Embryonic facial prominence (tissue), 1 donor: Measurements from ENCODE around the gene PNMA3.
"Not testable (repeated sequence)": the region's sequence is repeated elsewhere in the genome, so short reads cannot be mapped to it uniquely, and the experiment has no call there.

Experiments
- DNase-seq: peaks from one replicate; pipeline ENCODE4 v3.0.0-alpha.2; 2016; ENCODE audit errors: extremely low spot score

Gene PNMA3

DNA sequence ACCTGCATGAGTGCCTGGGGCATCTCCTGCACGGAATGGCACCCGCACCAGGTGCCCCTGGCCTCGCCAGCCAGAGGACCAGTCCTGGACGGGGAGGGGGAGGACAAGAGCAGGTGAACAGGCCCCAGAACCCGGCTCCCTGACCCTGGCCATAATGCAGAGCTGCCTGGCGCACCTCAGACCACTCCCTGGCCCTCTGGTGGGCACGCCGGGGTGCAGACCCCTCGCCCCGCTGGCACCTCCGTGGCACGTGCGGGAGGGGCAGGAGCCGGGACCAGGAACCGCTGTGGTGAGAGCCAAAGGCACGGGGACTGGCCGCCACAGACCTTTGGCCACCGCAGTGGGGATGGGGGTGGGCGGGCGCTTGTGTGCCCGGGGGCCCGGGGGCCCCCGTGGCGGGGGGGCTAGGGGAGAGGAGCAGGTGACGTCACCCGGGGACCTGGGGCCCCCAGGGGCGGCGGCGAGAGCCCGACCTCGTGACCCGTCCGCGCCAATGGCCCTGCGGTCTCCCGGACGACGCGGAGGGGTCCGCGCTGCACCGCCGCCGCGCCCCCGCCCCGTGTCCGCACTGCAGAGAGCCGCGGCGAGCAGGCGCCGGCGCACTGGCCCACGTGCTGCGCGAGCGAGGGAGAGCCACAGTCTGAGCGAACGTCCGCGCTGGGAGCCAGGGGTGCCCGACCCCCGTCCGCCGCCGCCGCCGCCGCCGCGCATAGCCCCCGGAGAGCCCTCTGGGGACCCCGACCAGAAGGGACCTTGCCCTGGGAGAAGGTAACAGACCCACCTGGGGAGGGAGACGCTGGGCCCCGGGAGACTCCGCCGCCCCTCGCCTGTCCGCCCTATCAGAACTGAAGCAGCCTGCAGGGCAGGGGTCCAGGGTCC is at the start of gene PNMA3:
Gene PNMA3 (plus strand): TSS at position 600 of the 879 bp plus-strand sequence. CDS start 586 bp downstream, outside the sequence.
- no peak for DNase-seq

DNA sequence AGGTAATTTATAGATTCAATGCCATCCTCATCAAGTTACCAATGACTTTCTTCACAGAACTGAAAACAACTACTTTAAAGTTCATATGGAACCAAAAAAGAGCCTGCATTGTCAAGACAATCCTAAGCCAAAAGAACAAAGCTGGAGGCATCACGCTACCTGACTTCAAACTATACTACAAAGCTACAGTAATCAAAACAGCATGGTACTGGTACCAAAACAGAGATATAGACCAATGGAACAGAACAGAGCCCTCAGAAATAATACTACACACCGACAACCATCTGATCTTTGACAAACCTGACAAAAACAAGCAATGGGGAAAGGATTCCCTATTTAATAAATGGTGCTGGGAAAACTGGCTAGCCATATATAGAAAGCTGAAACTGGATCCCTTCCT is 39.1 kb upstream of the PNMA3 start:
- not testable (repeated sequence) for DNase-seq

GRCh38 chrX:153019166-153019565 is 37.1 kb upstream of the PNMA3 start:
- no peak for DNase-seq

DNA sequence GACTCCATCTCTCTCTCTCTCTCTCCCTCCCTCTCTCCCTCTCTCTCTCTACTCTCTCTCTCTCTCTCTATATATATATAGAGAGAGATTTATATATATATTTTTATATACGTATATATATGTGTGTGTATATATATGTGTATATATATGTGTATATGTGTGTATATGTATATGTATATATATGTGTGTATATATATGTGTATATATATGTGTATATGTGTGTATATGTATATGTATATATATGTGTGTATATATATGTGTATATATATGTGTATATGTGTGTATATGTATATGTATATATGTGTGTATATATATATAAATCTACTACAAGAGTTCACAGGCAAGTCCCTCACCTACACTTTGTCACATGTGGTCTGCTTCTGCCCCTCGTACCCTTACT is 29.8 kb upstream of the PNMA3 start:
- not testable (repeated sequence) for DNase-seq

DNA sequence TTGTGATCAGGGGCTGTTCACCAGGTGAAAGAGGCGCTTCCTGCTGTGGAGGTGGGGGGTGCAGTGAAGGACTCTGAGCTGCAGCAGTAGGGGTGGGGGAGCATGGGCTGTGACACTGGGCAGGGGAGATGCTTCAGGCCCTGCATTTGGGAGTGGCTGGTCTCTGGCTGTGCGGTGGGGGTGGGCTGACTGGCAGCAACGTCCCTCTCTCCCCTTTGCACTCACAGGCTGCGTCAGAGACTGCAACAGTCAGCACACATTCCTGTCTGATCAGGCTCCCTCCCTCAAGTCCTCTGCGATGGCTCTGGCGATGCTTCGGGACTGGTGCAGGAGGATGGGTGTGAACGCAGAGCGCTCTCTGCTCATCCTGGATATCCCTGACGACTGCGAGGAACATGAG is 27.8 kb upstream of the PNMA3 start:
- DNase-seq, result not testable (repeated sequence)

- no peak for DNase-seq
These were observed 27.1 kb upstream of the PNMA3 start for GRCh38 chrX:153029162-153029561.

GRCh38 chrX:153029875-153030274 is 26.4 kb upstream of the PNMA3 start:
- no peak for DNase-seq

GRCh38 chrX:153030801-153031200 is 25.5 kb upstream of the PNMA3 start:
- no peak for DNase-seq

- no peak for DNase-seq
These were observed 23.7 kb upstream of the PNMA3 start for GRCh38 chrX:153032397-153033118.

DNA sequence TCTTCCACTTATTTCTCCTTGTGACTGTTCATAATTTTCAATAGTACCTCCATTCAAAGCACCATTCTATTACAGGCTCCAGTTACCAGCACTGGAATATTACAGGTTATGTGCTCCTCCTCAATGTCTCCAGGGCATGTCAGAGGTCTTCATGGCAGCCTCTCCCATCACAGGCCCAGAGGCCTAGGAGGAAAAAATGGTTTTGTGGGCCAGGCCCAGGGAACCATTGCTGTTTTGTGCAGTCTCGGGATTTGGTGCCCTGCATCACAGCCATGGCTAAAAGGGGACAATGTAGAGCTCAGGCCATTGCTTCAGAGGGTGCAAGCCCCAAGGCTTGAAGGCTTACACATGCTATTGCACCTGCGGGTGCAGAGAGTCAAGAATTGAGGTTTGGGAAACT is 7.2 kb upstream of the PNMA3 start:
- DNase-seq, result no peak

- DNase-seq, result no peak
These were observed 3.7 kb upstream of the PNMA3 start for GRCh38 chrX:153052534-153052933.

- no peak for DNase-seq
These were observed 1.0 kb downstream of the PNMA3 start for GRCh38 chrX:153057281-153057680.

- DNase-seq, result no peak
These were observed 3.2 kb downstream of the PNMA3 start for GRCh38 chrX:153059191-153060094.

- no peak for DNase-seq
These were observed 3.8 kb downstream of the PNMA3 start for GRCh38 chrX:153060095-153060445.

GRCh38 chrX:153061732-153062131 is 5.5 kb downstream of the PNMA3 start:
- no peak for DNase-seq

DNA sequence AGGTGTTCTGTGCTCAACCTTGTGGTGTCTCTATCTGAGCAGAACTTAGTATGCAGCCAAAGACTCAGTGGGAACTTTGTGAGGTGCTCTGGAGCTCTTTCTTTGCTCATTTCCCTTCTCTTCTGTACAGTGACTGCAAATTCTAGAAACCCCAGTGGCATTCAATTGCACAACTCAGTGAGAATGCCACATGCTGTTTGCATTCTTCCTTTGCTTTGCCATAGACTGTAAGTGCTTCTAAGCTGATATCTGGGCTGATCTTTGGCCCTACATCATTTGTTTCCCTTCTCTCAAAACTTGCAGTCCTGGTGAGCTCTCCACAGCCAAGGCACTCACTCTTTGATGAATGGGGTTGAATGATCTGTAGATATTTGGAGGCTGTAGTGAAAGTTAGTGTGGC is 7.0 kb downstream of the PNMA3 start:
- DNase-seq, result no peak

- DNase-seq, result no peak
These were observed 7.8 kb downstream of the PNMA3 start for GRCh38 chrX:153064061-153064460.

- no peak for DNase-seq
These were observed 9.1 kb downstream of the PNMA3 start for GRCh38 chrX:153065389-153065788.

DNA sequence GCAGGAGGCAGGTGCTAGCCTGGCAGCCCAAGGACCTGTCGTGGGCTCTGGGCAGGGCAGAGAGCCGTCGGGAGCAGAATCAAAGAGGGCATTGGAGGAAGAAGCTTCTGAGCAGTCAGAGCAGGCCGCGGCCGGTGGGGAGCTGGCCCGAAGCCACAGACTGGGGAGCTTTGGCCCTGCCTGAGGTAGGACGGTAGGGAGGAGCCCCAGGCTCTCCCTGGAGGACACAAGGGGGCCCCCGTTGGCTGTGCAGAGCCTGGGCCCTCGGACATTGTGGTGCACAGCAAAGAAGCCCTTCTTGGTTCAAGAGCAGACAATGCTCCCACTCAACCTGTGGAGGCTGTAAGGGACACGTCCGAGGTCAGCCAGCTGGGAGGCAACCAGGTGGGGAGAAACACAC is 10.1 kb downstream of the PNMA3 start:
- not testable (repeated sequence) for DNase-seq

GRCh38 chrX:153071909-153072583 is 15.8 kb downstream of the PNMA3 start, which contains the start of gene PNMA6A:
TSS of gene PNMA6A (plus strand) at chrX:153072454. CDS start at chrX:153073063, 609 bp downstream.
- DNase-seq, result not testable (repeated sequence)

DNA sequence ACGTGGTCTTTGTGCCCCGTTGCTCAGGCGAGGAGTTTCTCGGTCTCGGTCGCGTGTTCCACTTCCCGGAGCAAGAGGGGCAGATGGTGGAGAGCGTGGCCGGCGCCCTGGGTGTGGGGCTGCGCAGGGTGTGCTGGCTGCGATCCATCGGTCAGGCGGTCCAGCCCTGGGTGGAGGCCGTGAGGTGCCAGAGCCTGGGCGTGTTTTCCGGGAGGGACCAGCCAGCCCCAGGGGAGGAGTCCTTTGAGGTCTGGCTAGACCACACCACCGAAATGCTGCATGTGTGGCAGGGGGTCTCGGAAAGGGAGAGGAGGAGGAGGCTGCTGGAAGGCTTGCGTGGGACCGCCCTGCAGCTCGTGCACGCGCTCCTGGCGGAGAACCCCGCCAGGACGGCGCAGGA is 17.1 kb downstream of the PNMA3 start:
- DNase-seq, result not testable (repeated sequence)
